ENCODE measurements around the gene SYN1. TPM values are rescaled to one million over a fixed set of nuclear protein-coding genes. Genes with fewer than 3 reads are reported as not detected.
A peak's percentile ranks its signal among the peaks of the same experiment; 100 is the strongest.

The SYN1 gene
- total RNA-seq, 1 donor from 2014 or later, result not detected

DNA sequence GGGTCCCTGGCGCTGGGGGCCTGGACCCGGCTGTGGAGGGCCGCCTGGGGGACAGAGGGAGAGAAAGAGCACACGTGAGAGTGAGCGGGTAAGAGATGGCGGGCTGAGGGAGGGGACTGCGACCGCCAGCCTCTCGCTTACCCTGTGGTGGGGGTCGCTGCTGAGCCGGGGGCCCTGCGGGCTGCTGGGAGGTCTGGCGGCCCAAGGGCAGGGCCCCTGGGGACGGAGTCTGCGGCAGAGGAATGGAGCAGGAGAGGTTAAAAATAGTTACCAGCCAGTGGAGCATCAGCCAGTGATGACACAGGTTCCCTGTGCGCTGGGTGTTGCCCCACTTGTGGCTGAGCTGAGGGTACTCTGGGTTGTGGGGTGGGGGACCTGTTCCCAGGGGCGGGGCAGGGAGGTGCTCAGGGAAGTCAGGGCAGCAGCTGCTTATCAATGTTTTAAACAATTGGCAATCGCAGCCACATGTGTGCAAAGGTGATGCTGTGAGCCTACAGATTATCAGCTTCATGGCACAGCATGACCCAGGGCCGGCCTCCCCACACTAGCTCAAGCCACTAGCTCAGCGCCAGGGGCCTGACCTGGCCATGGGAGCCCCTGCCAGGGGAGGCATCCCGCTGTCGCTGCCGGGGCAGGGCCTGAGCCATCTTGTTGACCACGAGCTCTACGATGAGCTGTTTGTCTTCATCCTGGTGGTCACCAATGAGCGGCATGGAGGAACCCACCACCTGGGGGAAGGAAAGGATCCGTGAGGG is 44.9 kb downstream of the SYN1 start:
- peak overlapping the region; percentile 21 for H3K4me3 Mint-ChIP-seq
- peaks cover 44% of the 10 kb centered on the region for H3K9me3 Mint-ChIP-seq
- Histone ChIP-seq H3K36me3 (no peaks in the 10 kb centered on the region), H3K9me3 (ENCODE audit: low read depth) (no peaks in the 10 kb centered on the region), H3K79me2 (ENCODE audit: low read depth) (no peaks in the 10 kb centered on the region), H3K4me2 (peak overlapping the region; percentile 72), H3K9ac (no peak overlapping the region), H4K20me1 (ENCODE audit: low read depth) (no peaks in the 10 kb centered on the region), H3K4me1 (peaks cover 6% of the 10 kb centered on the region), H2AFZ (replicated peaks) (no peak overlapping the region), H3K27me3 (no peaks in the 10 kb centered on the region), H3K27ac (no peak overlapping the region), H3F3A (ENCODE audit: low read depth) (peaks cover 10% of the 10 kb centered on the region), H3K4me3 (peak overlapping the region; percentile 50)
- peaks cover 9% of the 10 kb centered on the region for H3K27me3 Mint-ChIP-seq (ENCODE audit: insufficient read depth, low read depth)
- TF ChIP-seq EZH2 (IDR thresholded peaks at IDR 0.05), result no peak
- TF ChIP-seq, protein P1, sequence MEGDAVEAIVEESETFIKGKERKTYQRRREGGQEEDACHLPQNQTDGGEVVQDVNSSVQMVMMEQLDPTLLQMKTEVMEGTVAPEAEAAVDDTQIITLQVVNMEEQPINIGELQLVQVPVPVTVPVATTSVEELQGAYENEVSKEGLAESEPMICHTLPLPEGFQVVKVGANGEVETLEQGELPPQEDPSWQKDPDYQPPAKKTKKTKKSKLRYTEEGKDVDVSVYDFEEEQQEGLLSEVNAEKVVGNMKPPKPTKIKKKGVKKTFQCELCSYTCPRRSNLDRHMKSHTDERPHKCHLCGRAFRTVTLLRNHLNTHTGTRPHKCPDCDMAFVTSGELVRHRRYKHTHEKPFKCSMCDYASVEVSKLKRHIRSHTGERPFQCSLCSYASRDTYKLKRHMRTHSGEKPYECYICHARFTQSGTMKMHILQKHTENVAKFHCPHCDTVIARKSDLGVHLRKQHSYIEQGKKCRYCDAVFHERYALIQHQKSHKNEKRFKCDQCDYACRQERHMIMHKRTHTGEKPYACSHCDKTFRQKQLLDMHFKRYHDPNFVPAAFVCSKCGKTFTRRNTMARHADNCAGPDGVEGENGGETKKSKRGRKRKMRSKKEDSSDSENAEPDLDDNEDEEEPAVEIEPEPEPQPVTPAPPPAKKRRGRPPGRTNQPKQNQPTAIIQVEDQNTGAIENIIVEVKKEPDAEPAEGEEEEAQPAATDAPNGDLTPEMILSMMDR (IDR thresholded peaks at IDR 0.05), result no peak
- TF ChIP-seq EZH2phosphoT487 (IDR thresholded peaks at IDR 0.05), result no peak
- H3K4me1 Mint-ChIP-seq, result peaks cover 12% of the 10 kb centered on the region
- DNase-seq (ENCODE audit: low spot score), result peak; percentile 8
- H3K27ac Mint-ChIP-seq, result no peak overlapping the region
- peaks cover 22% of the 10 kb centered on the region for H3K36me3 Mint-ChIP-seq

DNA sequence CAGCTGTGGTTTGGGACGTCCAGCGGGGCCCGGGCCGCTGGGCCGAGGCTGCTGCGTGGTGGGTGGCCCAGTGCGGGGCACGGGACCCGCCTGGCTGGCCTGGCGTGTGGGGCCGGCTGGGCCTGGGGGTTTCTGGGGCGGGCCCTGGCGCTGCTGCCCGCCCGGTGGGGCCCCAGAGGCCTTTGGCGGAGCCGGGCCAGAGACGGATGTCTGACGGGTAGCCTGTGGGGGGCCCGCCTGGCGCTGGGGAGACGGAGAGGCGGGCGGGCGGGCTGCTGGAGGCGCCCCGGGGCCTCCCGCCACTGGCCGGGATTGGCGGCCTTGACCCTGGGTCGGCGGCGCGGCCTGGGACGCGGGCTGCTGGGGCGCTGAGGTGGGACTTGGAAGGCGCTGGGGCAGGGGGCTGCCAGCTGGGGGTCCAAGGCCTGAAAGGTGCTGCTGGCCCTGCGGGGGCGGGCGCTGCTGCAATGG is 45.5 kb downstream of the SYN1 start:
- Histone ChIP-seq H3K27ac (peak overlapping the region; percentile 25), H3K9me3 (ENCODE audit: low read depth) (no peaks in the 10 kb centered on the region), H3K79me2 (ENCODE audit: low read depth) (no peaks in the 10 kb centered on the region), H4K20me1 (ENCODE audit: low read depth) (no peaks in the 10 kb centered on the region), H3K9ac (no peak overlapping the region), H3K4me1 (peaks cover 6% of the 10 kb centered on the region), H3K27me3 (no peaks in the 10 kb centered on the region), H3K36me3 (no peaks in the 10 kb centered on the region), H3K4me2 (peak overlapping the region; percentile 72), H3K4me3 (peak overlapping the region; percentile 50), H2AFZ (replicated peaks) (no peak overlapping the region), H3F3A (ENCODE audit: low read depth) (peaks cover 10% of the 10 kb centered on the region)
- Mint-ChIP-seq H3K27me3 (ENCODE audit: insufficient read depth, low read depth) (peaks cover 12% of the 10 kb centered on the region), H3K9me3 (peaks cover 45% of the 10 kb centered on the region), H3K27ac (no peak overlapping the region), H3K4me1 (peaks cover 12% of the 10 kb centered on the region), H3K4me3 (no peak overlapping the region), H3K36me3 (peaks cover 26% of the 10 kb centered on the region)
- peak; percentile 56 for DNase-seq (ENCODE audit: low spot score)
- TF ChIP-seq, protein P1 (IDR thresholded peaks at IDR 0.05), result no peak
- TF ChIP-seq EZH2 (IDR thresholded peaks at IDR 0.05), result no peak

DNA sequence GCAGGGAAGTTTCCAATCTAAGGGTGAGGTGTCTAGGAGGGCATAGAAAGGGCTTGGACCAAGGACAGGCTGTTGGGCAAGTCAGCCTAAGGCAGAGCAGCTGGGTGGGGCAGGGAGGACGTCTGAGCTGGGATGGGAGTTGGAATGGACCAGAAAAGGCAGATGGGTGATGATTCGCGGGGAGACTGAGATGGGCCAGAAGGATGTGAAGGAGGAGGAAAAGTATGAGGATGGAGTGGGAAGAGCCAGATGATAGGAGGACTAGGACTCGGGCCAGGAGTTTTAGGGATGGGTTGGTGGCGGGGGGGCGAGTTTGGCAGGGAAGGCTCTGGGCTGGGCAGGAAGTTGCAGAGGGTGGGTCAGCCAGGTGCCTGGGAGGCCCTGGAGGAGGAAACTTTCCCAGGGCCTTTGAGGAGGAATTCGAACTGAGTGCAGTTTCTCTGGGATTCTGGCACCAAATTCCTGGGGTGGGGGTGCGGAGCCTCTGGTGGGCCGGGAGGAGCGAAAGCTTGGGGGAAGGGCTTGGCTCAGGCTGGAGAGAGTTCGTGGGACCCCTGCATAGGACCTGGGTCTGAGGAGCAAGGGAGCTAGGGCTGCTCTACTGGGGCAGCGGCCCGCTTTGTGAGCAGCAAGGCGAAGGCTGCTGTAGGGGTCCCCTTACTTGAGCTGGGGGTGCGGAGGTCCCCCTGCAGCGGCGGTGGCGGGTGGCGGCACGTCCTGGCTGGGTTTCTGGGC is 46.1 kb downstream of the SYN1 start:
- H3K4me3 Mint-ChIP-seq, result peak overlapping the region; percentile 28
- peaks cover 6% of the 10 kb centered on the region for H3K4me1 ChIP-seq
- peak overlapping the region; percentile 74 for H3K27ac ChIP-seq
- H3K27ac Mint-ChIP-seq, result peak overlapping the region; percentile 65
- H3K9me3 Mint-ChIP-seq, result peaks cover 46% of the 10 kb centered on the region
- no peaks in the 10 kb centered on the region for H3K36me3 ChIP-seq
- no peak overlapping the region for H2AFZ ChIP-seq (replicated peaks)
- H4K20me1 ChIP-seq (ENCODE audit: low read depth), result no peaks in the 10 kb centered on the region
- peak; percentile 84 for DNase-seq (ENCODE audit: low spot score)
- peaks cover 10% of the 10 kb centered on the region for H3F3A ChIP-seq (ENCODE audit: low read depth)
- H3K36me3 Mint-ChIP-seq, result peaks cover 28% of the 10 kb centered on the region
- H3K4me2 ChIP-seq, result peak overlapping the region; percentile 72
- TF ChIP-seq, protein P1 (IDR thresholded peaks at IDR 0.05), result no peak
- TF ChIP-seq EZH2phosphoT487 (IDR thresholded peaks at IDR 0.05) (no peak), EZH2 (IDR thresholded peaks at IDR 0.05) (no peak)
- peak overlapping the region; percentile 50 for H3K4me3 ChIP-seq
- H3K27me3 ChIP-seq, result no peaks in the 10 kb centered on the region
- no peaks in the 10 kb centered on the region for H3K79me2 ChIP-seq (ENCODE audit: low read depth)
- H3K9me3 ChIP-seq (ENCODE audit: low read depth), result no peaks in the 10 kb centered on the region
- H3K27me3 Mint-ChIP-seq (ENCODE audit: insufficient read depth, low read depth), result peaks cover 12% of the 10 kb centered on the region
- H3K4me1 Mint-ChIP-seq, result peaks cover 12% of the 10 kb centered on the region
- H3K9ac ChIP-seq, result no peak overlapping the region

Measured in neural progenitor cell (in vitro differentiated cells).